Spinal cord (tissue), 10 donors: ENCODE data around the gene GRK4. TPM values are rescaled to one million over a fixed set of nuclear protein-coding genes. Genes with fewer than 3 reads are reported as not detected.
"Not testable (repeated sequence)": the region's sequence is repeated elsewhere in the genome, so short reads cannot be mapped to it uniquely, and the experiment has no call there.

Experiments used
- DNase-seq, 6 donors: peaks; one replicate each; pipeline versions ENCODE4 v3.0.0 to v3.0.0-alpha.2; 2013 to 2015; ENCODE audit warnings: low spot score in 6 of 6, low read depth in 4 of 6
- H3K27ac ChIP-seq: one replicate; pipeline ENCODE4 v1.5.1; 2013; ENCODE audit warnings: low read depth, low read length, control low read depth
- H3K27me3 ChIP-seq: one replicate; pipeline ENCODE4 v1.6.1; 2013; ENCODE audit warnings: low read length; ENCODE audit not compliant: control insufficient read depth, insufficient read depth
- H3K36me3 ChIP-seq: one replicate; pipeline ENCODE4 v1.6.1; 2013; ENCODE audit warnings: low read length; ENCODE audit not compliant: control insufficient read depth, insufficient read depth
- H3K4me1 ChIP-seq: one replicate; pipeline ENCODE4 v1.6.1; 2013; ENCODE audit warnings: low read length; ENCODE audit not compliant: control insufficient read depth, insufficient read depth
- H3K4me3 ChIP-seq: one replicate; pipeline ENCODE4 v1.5.1; 2013; ENCODE audit warnings: low read depth, low read length, control low read depth
- H3K9me3 ChIP-seq: one replicate; pipeline ENCODE4 v1.6.1; 2013; ENCODE audit warnings: low read length; ENCODE audit not compliant: control insufficient read depth, insufficient read depth
- WGBS: methylation state at CpG from one replicate; pipeline ENCODE4 v1.1.5; 2013; ENCODE audit warnings: missing lambda C conversion rate; ENCODE audit not compliant: insufficient coverage; 5-methylcytosine and 5-hydroxymethylcytosine counted together
- polyA plus RNA-seq, 2 donors: library from polyadenylated mRNA; unstranded; fragments of 120-200 nt; gene quantifications; one replicate each; pipeline ENCODE4 v1.2.1, GENCODE V29; 2013; ENCODE audit not compliant: insufficient read length in 2 of 2
- total RNA-seq, 2 donors: library from RNA; depleted of rRNA in 1 of 2; stranded (reverse); fragments of 120-200 nt in 1 of 2; fragments of >200 nt in 1 of 2; gene quantifications; one replicate each; pipeline versions ENCODE4 v1.2.3 to v1.2.4, GENCODE V29; 2013 to 2014
- donor health status: healthy.

The GRK4 gene
- total and polyA plus RNA-seq, 4 donors, result 14.7 to 40.8 (median 23.8) TPM

GRCh38 chr4:2958446-2958845 is 4.9 kb upstream of the GRK4 start:
- Histone ChIP-seq H3K9me3 (no peaks in the 10 kb centered on the region), H3K27ac (no peak overlapping the region), H3K36me3 (peaks cover 34% of the 10 kb centered on the region), H3K4me1 (peaks cover 9% of the 10 kb centered on the region), H3K27me3 (no peaks in the 10 kb centered on the region), H3K4me3 (no peak overlapping the region)
- 84% methylated on average over 6 of the region's 9 CpGs for WGBS
- DNase-seq, result no peak

- not testable (repeated sequence) for H3K9me3 ChIP-seq, H3K27me3 ChIP-seq, DNase-seq, H3K27ac ChIP-seq, H3K4me3 ChIP-seq
- Histone ChIP-seq H3K4me1 (peaks cover 20% of the 10 kb centered on the region), H3K36me3 (peaks cover 18% of the 10 kb centered on the region)
- no CpG with 5 or more reads among the region's 4 CpGs for WGBS
Observed at GRCh38 chr4:2960450-2960849, 2.9 kb upstream of the GRK4 start.

DNA sequence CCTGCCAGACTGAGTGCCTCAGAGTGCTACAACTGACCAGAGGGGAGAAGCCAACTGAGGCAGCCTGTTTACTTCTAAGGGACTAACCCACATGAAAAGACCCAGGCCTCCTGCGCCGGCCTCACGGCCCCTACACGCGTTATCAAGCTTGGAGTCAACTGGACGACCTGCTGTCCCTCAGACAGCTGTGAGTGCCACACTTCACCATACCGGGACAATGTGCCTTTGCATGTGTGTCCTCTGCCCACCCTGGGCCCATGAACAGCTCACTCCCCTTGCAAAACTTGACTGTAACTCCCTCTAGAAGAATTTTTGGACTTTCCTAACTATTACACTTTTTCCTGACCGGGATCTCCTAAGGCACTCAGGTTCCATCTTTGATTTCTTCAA is 2.0 kb upstream of the GRK4 start:
- Histone ChIP-seq H3K4me3 (no peak overlapping the region), H3K9me3 (no peaks in the 10 kb centered on the region), H3K27me3 (no peaks in the 10 kb centered on the region), H3K36me3 (peaks cover 13% of the 10 kb centered on the region), H3K4me1 (peaks cover 20% of the 10 kb centered on the region), H3K27ac (no peak overlapping the region)
- peak in 2 of 6 donors; percentile 21 to 25 for DNase-seq
- WGBS, result 67% methylated on average over 8 of the region's 8 CpGs

- H3K36me3 ChIP-seq, result peaks cover 10% of the 10 kb centered on the region
- no peak for DNase-seq
- no peak overlapping the region for H3K27ac ChIP-seq
- no peaks in the 10 kb centered on the region for H3K27me3 ChIP-seq
- WGBS, result 39% methylated on average over 6 of the region's 14 CpGs
- peak overlapping the region; percentile 88 for H3K4me3 ChIP-seq
- H3K9me3 ChIP-seq, result no peaks in the 10 kb centered on the region
- H3K4me1 ChIP-seq, result peaks cover 20% of the 10 kb centered on the region
Observed at GRCh38 chr4:2961811-2962441, 1.4 kb upstream of the GRK4 start.

- peak in 3 of 6 donors; percentile 26 to 72 (median 30) for DNase-seq
- Histone ChIP-seq H3K27ac (peak overlapping the region; percentile 83), H3K9me3 (no peaks in the 10 kb centered on the region), H3K4me3 (peak overlapping the region; percentile 88), H3K4me1 (peaks cover 20% of the 10 kb centered on the region), H3K36me3 (peaks cover 7% of the 10 kb centered on the region), H3K27me3 (no peaks in the 10 kb centered on the region)
- under 1% methylated on average over 40 of the region's 40 CpGs for whole genome bisulfite sequencing
Observed at GRCh38 chr4:2962614-2963174, 677 bp upstream of the GRK4 start.

DNA sequence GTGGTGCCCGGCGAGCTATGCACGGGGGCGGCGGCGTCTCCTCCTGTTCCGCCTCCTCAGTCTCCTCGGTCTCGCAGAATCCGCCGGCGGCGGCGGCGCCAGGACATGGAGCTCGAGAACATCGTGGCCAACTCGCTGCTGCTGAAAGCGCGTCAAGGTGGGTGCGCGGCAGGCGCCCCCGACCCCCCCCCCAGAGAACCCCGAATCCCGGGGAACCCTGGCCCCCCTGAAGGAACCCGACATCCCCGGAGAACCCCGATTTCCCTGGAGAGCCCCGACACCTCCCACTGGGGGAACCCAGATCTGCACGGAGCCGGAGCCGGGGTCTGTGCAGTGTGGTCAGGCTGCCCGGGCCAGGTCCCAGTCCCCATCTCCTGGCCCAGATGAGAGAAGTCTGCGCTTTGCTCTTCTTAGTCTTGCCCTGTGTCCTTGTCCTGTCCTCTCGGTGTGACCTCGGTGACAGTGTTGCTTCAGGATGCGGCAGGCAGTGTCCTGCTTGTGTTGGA is 648 bp downstream of the GRK4 start:
- WGBS, result under 1% methylated on average over 36 of the region's 38 CpGs
- DNase-seq, result peak in 1 of 6 donors; percentile 24
- H3K4me3 ChIP-seq, result peak overlapping the region; percentile 65
- peaks cover 20% of the 10 kb centered on the region for H3K4me1 ChIP-seq
- no peaks in the 10 kb centered on the region for H3K27me3 ChIP-seq
- H3K36me3 ChIP-seq, result peaks cover 7% of the 10 kb centered on the region
- H3K27ac ChIP-seq, result no peak overlapping the region
- no peaks in the 10 kb centered on the region for H3K9me3 ChIP-seq

DNA sequence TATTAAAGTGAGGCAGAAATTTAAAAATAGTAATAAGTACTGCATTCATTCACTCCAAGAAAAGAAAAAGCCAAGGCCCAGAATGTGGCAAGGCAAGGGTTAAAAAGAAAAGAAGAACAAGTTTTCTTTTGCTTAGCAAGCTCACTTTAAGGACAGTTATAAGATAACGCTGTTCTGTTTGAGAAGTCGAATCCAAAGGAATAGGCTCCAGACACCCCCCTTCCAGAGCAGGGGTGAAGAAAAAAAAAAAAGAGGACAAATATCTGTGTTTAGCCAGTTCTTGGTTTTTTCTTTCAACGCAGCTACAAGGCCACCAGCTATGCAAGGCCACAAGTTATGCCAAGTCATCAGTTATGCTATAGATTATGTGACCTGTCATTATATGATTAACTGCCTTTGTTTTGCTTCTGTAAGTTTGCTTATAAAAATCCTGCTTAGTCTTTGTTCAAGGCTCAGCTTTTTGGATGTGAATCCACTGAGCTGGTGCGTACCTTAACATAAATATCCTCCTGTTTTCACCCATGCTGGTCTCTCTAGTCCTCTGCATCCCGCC is 1.4 kb downstream of the GRK4 start:
- Histone ChIP-seq H3K9me3 (no peaks in the 10 kb centered on the region), H3K4me1 (peaks cover 20% of the 10 kb centered on the region), H3K4me3 (peak overlapping the region; percentile 65), H3K36me3 (peaks cover 4% of the 10 kb centered on the region), H3K27me3 (no peaks in the 10 kb centered on the region), H3K27ac (no peak overlapping the region)
- peak in 1 of 6 donors; percentile 26 for DNase-seq
- 74% methylated on average over 2 of the region's 5 CpGs for WGBS

- DNase-seq, result no peak
- Histone ChIP-seq H3K36me3 (peaks cover 4% of the 10 kb centered on the region), H3K4me1 (peaks cover 20% of the 10 kb centered on the region), H3K4me3 (no peak overlapping the region), H3K27me3 (no peaks in the 10 kb centered on the region), H3K9me3 (no peaks in the 10 kb centered on the region), H3K27ac (no peak overlapping the region)
- 71% methylated on average over 16 of the region's 16 CpGs for WGBS
Observed at GRCh38 chr4:2965262-2965661, 1.9 kb downstream of the GRK4 start.

DNA sequence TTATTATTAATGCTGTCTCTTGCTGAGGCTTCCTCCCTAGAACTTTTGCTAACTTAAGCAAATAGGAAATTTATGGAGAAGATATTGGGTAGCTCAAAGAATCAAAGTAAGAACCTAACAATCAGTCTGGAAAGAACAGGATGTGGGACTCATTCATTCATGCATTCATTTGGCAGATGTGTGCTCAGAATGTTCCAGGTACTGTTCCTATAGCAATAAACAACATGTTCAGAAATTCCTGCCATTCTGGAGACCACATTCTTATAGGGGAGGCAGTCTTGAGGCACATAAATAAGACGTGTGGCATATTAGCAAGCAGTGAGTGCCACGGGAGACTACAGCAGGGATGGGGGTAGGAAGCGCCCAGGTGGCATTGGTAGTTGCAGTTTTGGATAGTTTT is 5.0 kb downstream of the GRK4 start:
- peaks cover 11% of the 10 kb centered on the region for H3K4me1 ChIP-seq
- H3K4me3 ChIP-seq, result no peak overlapping the region
- peak in 1 of 6 donors; percentile 9 for DNase-seq
- H3K36me3 ChIP-seq, result peaks cover 19% of the 10 kb centered on the region
- no peaks in the 10 kb centered on the region for H3K27me3 ChIP-seq
- WGBS, result 76% methylated on average over 3 of the region's 3 CpGs
- no peak overlapping the region for H3K27ac ChIP-seq
- no peaks in the 10 kb centered on the region for H3K9me3 ChIP-seq

DNA sequence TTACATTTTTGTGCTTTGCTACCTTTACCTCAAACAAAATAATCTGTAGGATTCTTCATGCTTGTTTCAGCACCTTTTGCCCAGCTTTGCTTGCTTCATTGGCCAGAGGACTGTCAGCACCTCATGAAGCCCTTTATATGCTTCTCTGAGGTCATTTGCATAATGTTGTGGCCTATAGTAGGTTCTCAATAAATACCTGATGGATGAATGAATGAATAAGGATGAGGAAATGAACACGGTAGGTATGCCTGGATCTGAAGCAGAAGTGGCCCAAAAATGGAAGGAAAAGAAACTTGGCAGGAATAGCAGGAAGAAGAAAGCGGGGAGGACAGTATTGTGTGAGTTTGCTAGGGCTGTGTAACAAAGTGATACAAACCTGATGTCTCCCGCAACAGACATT is 7.9 kb downstream of the GRK4 start:
- Histone ChIP-seq H3K36me3 (peaks cover 16% of the 10 kb centered on the region), H3K27ac (no peak overlapping the region), H3K4me3 (no peak overlapping the region), H3K9me3 (no peaks in the 10 kb centered on the region), H3K4me1 (no peaks in the 10 kb centered on the region), H3K27me3 (no peaks in the 10 kb centered on the region)
- 100% methylated on average over 3 of the region's 3 CpGs for WGBS
- no peak for DNase-seq
